Measurements from ENCODE around the gene GOLGA3.
"Not testable (repeated sequence)": the region's sequence is repeated elsewhere in the genome, so short reads cannot be mapped to it uniquely, and the experiment has no call there.

DNA sequence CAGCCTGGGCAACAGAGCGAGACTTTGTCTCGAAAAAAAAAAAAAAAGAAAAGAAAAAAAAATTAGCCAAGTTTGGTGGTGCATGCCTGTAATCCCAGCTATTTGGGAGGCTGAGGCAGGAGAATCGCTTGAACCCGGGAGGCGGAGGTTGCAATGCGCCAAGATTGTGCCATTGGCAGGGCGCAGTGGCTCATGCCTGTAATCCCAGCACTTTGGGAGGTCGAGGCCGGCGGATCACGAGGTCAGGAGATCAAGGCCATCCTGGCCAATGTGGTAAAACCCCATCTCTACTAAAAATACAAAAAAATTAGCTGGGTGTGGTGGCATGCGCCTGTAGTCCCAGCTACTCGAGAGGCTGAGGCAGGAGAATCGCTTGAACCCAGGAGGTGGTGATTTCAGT lies 26.5 kb upstream of the GOLGA3 start:
- TF ChIP-seq, protein P1, sequence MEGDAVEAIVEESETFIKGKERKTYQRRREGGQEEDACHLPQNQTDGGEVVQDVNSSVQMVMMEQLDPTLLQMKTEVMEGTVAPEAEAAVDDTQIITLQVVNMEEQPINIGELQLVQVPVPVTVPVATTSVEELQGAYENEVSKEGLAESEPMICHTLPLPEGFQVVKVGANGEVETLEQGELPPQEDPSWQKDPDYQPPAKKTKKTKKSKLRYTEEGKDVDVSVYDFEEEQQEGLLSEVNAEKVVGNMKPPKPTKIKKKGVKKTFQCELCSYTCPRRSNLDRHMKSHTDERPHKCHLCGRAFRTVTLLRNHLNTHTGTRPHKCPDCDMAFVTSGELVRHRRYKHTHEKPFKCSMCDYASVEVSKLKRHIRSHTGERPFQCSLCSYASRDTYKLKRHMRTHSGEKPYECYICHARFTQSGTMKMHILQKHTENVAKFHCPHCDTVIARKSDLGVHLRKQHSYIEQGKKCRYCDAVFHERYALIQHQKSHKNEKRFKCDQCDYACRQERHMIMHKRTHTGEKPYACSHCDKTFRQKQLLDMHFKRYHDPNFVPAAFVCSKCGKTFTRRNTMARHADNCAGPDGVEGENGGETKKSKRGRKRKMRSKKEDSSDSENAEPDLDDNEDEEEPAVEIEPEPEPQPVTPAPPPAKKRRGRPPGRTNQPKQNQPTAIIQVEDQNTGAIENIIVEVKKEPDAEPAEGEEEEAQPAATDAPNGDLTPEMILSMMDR (conservative IDR thresholded peaks at IDR 0.05; ENCODE audit: low read depth in 2 of 2) = not testable (repeated sequence)
- not testable (repeated sequence) for TF ChIP-seq POLR2AphosphoS5 (IDR thresholded peaks at IDR 0.05; ENCODE audit: low read depth); CREB1 (CRISPR knock-in tag; IDR thresholded peaks at IDR 0.05; ENCODE audit: low read depth); EZH2 (IDR thresholded peaks at IDR 0.05; ENCODE audit: low read depth, unreplicated experiment); ZNF114 (CRISPR knock-in tag; IDR thresholded peaks at IDR 0.05); JUNB (IDR thresholded peaks at IDR 0.05; ENCODE audit: unreplicated experiment)
- TF ChIP-seq, protein P2, sequence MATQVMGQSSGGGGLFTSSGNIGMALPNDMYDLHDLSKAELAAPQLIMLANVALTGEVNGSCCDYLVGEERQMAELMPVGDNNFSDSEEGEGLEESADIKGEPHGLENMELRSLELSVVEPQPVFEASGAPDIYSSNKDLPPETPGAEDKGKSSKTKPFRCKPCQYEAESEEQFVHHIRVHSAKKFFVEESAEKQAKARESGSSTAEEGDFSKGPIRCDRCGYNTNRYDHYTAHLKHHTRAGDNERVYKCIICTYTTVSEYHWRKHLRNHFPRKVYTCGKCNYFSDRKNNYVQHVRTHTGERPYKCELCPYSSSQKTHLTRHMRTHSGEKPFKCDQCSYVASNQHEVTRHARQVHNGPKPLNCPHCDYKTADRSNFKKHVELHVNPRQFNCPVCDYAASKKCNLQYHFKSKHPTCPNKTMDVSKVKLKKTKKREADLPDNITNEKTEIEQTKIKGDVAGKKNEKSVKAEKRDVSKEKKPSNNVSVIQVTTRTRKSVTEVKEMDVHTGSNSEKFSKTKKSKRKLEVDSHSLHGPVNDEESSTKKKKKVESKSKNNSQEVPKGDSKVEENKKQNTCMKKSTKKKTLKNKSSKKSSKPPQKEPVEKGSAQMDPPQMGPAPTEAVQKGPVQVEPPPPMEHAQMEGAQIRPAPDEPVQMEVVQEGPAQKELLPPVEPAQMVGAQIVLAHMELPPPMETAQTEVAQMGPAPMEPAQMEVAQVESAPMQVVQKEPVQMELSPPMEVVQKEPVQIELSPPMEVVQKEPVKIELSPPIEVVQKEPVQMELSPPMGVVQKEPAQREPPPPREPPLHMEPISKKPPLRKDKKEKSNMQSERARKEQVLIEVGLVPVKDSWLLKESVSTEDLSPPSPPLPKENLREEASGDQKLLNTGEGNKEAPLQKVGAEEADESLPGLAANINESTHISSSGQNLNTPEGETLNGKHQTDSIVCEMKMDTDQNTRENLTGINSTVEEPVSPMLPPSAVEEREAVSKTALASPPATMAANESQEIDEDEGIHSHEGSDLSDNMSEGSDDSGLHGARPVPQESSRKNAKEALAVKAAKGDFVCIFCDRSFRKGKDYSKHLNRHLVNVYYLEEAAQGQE (IDR thresholded peaks at IDR 0.05; ENCODE audit: unreplicated experiment) = not testable (repeated sequence)

Measured in GM23338 (cell line).